GM12891 (cell line): Measurements from ENCODE around the gene RASA3.

Source experiments
- DNase-seq: peaks from one replicate; pipeline ENCODE4 v3.0.0; 2011; ENCODE audit warnings: low spot score; ENCODE audit not compliant: insufficient read length
- FAIRE-seq: peaks from 2 replicates; lab custom pipeline; 2011; peaks lifted over from hg19 to GRCh38; lab: Jason Lieb, UNC
- PAX5 ChIP-seq: IDR thresholded peaks from 2 replicates; pipeline ENCODE4 v1.6.1; 2011; ENCODE audit warnings: low read length, moderate library complexity, mild to moderate bottlenecking; ENCODE audit not compliant: insufficient read depth, severe bottlenecking
- POLR2A ChIP-seq: IDR thresholded peaks from 2 replicates; pipeline ENCODE4 v1.6.1; 2011; ENCODE audit warnings: low read depth, low read length, control low read depth
- POLR2AphosphoS5 ChIP-seq: IDR thresholded peaks from 2 replicates; pipeline ENCODE4 v1.6.1; 2011; ENCODE audit warnings: low read depth, low read length, control low read depth
- POU2F2 ChIP-seq: IDR thresholded peaks from 2 replicates; pipeline ENCODE4 v1.6.1; 2011; ENCODE audit warnings: low read depth, mild to moderate bottlenecking, control low read depth, low read length, moderate library complexity
- SPI1 ChIP-seq: IDR thresholded peaks from 2 replicates; pipeline ENCODE4 v1.6.1; 2011; ENCODE audit warnings: low read depth, low read length, control low read depth
- TAF1 ChIP-seq: IDR thresholded peaks from 2 replicates; pipeline ENCODE4 v1.6.1; 2011; ENCODE audit warnings: low read depth, low read length, control low read depth

The RASA3 gene

GRCh38 chr13:113945857-113946408 lies 186.5 kb downstream of the RASA3 start:
- FAIRE-seq: no peak
- no peak for TF ChIP-seq SPI1

DNA sequence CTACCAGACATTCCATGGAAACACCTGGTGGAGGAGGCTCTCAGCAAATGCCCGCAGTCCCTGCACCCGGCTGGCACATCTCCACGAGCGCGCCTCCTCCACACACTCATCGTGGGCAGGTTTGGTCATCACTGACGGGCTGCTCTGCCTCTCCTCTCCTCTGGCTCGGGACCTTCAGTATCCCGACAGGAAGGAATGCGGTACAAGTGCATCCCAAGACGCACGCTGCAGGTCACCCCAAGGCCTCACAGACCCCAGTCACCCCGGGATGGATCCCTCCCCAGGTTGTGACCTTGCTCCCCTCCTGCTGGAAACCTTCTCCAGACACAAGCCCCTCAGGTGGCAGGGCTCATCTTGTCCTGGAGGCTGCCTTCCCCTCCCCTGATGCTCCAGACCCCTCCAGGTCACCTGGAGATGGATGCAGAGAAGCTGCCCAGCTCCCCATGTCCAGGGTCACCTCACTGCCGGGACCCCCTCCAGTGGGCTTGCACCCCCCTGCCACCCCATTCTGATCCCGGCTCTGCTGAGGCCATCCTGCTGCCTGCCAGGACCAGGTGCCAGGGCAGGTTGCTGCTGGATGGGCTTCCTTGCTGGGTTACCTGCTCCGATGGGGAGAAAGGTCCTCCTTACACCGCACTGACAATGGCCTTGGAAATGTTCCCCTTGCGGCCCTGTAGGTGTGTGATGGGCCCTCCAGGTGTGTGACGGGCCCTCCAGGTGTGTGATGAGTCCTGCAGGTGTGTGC lies 188.4 kb downstream of the RASA3 start:
- no peak for DNase-seq
- TF ChIP-seq POLR2AphosphoS5: no peak
- no peak for TF ChIP-seq PAX5
- TF ChIP-seq SPI1: no peak
- no peak for TF ChIP-seq POLR2A
- TF ChIP-seq TAF1: no peak
- no peak for TF ChIP-seq POU2F2
- FAIRE-seq: no peak

More at GRCh38 chr13:113945857-113946408, 186.5 kb downstream of the RASA3 start:
- no peak for DNase-seq

- DNase-seq (no peak), FAIRE-seq (no peak)
- TF ChIP-seq POU2F2 (no peak), PAX5 (no peak), POLR2AphosphoS5 (no peak), SPI1 (no peak), TAF1 (no peak), POLR2A (no peak)
These were observed 189.8 kb downstream of the RASA3 start for GRCh38 chr13:113942591-113943103.

- no peak for TF ChIP-seq POU2F2
- TF ChIP-seq PAX5: no peak
- no peak for TF ChIP-seq TAF1
- no peak for TF ChIP-seq SPI1
- TF ChIP-seq POLR2A: no peak
- TF ChIP-seq POLR2AphosphoS5: no peak
- FAIRE-seq (no peak), DNase-seq (no peak)
These were observed 190.7 kb downstream of the RASA3 start for GRCh38 chr13:113941571-113942191.

DNA sequence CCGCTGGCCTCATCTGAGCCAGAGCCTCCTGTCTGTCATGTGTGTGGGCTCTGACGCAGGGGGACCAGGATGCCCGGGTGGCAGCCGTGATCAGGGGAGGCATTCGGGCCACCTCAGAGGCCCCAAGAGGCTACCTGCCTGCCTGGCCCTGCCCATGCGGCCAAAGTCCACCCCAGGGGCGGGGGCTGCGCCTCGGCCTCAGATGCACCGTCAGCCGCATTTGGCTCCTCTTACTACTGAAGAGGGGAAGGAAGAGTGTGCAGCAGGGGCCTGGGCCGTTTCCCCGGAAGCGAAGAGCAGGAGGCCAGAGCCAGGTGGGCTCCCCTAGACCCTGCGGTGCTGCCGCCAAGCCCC lies 192.5 kb downstream of the RASA3 start:
- no peak for TF ChIP-seq POU2F2
- TF ChIP-seq PAX5: no peak
- no peak for TF ChIP-seq POLR2A
- no peak for TF ChIP-seq POLR2AphosphoS5
- no peak for TF ChIP-seq SPI1
- TF ChIP-seq TAF1: no peak
- no peak for FAIRE-seq

GRCh38 chr13:113939129-113939943 lies 193.1 kb downstream of the RASA3 start:
- FAIRE-seq (no peak), DNase-seq (no peak)
- TF ChIP-seq TAF1 (no peak), SPI1 (no peak), PAX5 (no peak), POU2F2 (no peak), POLR2A (no peak), POLR2AphosphoS5 (no peak)

More for the DNA sequence above, 192.5 kb downstream of the RASA3 start:
- no peak for DNase-seq

GRCh38 chr13:113938716-113939115 lies 193.7 kb downstream of the RASA3 start:
- TF ChIP-seq POLR2AphosphoS5: no peak
- no peak for TF ChIP-seq POLR2A
- TF ChIP-seq PAX5: no peak
- FAIRE-seq (no peak), DNase-seq (no peak)

DNA sequence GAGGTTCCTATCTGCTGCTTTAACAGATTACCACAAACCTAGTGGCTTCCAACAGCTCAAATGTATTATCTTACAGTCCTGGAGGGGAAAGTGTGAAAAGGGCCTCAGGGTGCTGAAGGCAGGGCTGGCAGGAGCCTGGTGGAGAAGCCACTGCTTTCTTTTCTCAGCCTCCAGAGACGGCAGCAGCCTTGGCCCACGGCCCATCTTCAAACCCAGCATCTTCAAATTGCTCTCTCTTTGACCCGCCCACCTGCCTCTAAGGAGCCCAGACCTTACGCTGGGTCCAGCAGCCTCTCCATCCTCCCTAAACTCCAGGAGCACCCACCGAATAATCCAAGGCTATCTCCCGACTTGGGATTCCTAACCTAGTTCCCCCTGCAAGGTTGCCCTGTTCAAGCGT lies 194.2 kb downstream of the RASA3 start:
- no peak for TF ChIP-seq PAX5
- no peak for TF ChIP-seq POLR2A
- TF ChIP-seq TAF1: no peak
- TF ChIP-seq POU2F2: no peak
- no peak for TF ChIP-seq POLR2AphosphoS5
- FAIRE-seq (no peak), DNase-seq (no peak)

- FAIRE-seq: no peak
These were observed 194.8 kb downstream of the RASA3 start for GRCh38 chr13:113937527-113938180.

More at GRCh38 chr13:113937527-113938180, 194.8 kb downstream of the RASA3 start:
- TF ChIP-seq POU2F2 (no peak), SPI1 (no peak), POLR2AphosphoS5 (no peak), TAF1 (no peak), POLR2A (no peak), PAX5 (no peak)
- DNase-seq: no peak
